HFFc6 (cell line): ENCODE data around the gene ANO8. TPM values are rescaled to one million over a fixed set of nuclear protein-coding genes. Genes with fewer than 3 reads are reported as not detected.
"Not testable (repeated sequence)": the region's sequence is repeated elsewhere in the genome, so short reads cannot be mapped to it uniquely, and the experiment has no call there.

ENCODE experiments used
- DNase-seq: peaks from one replicate; pipeline ENCODE4 v3.0.0-alpha.2; 2018
- H3K27ac Mint-ChIP-seq: 2 replicates; pipeline ENCODE4 v1.8.0; 2020; ENCODE audit warnings: mild to moderate bottlenecking, mixed read lengths
- H3K27me3 Mint-ChIP-seq: 2 replicates; pipeline ENCODE4 v1.8.0; 2021; ENCODE audit warnings: mild to moderate bottlenecking, moderate library complexity, mixed read lengths; ENCODE audit not compliant: insufficient read depth
- H3K36me3 Mint-ChIP-seq: 2 replicates; pipeline ENCODE4 v1.8.0; 2021; ENCODE audit warnings: low read depth, mixed read lengths
- H3K4me1 Mint-ChIP-seq: 2 replicates; pipeline ENCODE4 v1.8.0; 2020; ENCODE audit warnings: low read depth, mixed read lengths
- H3K4me3 Mint-ChIP-seq: 2 replicates; pipeline ENCODE4 v1.8.0; 2020; ENCODE audit warnings: mild to moderate bottlenecking, moderate library complexity, mixed read lengths
- H3K9me3 Mint-ChIP-seq: 2 replicates; pipeline ENCODE4 v1.8.0; 2020; ENCODE audit warnings: mild to moderate bottlenecking, mixed read lengths
- total RNA-seq, 6 experiments: library from RNA; stranded (reverse); fragmentation: NEBNext Ultra II Directional; extraction: Animal tissue kit (Norgen Biotek cat#: 25700); gene quantifications; 2 replicates in 1 of 6; 3 replicates in 5 of 6; pipeline ENCODE4 v1.2.3, GENCODE V29; 2021
- TF ChIP-seq, protein P1 (sequence below): fragments of 200-600 bp; sonication (generic); IDR thresholded peaks from 2 replicates; pipeline ENCODE4 v1.5.0; 2021; ENCODE audit warnings: antibody characterized with exemption, mild to moderate bottlenecking

ANO8 gene
- total RNA-seq, 6 experiments from 2014 or later, result 4.4 to 6.0 (median 5.0) TPM

DNA sequence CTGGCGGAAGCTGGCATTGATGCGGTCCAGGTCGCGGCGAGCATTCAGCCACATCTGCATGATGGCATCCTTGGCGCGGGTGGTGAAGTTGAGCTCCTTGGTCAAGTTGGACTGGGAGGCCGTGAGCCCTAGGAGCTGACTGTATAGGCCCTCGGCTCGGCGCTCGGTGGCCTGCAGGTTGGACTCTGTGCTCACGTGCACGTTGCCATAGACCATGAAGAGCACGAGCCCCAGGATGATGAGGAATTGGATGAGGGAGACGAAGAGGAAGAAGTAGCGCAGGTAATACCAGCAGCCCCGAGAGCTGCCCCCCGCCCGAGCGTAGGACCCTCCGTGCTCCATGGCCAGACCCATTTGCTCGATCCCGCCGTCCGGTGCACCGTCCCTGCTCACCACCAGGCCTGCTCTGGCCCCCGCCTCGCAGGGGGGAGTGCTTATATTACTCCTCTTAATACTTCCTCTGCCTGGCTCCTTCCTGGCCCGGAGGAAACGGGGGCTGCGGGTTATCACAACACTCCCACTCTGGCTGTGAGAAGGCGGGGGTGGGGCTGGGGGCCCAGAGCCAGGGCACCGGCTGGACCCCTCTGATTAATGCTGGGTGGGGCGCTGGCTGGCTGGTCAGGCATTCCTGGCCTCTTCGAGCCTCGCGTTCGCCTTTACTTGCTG is 42.4 kb upstream of the ANO8 start, which contains the start of gene PLVAP:
PLVAP (minus strand) TSS at position 408 of the 666 bp plus-strand sequence; CDS start at position 354, 54 bp downstream.
- Mint-ChIP-seq H3K27ac (no peak within 1 kb of the TSS), H3K27me3 (peaks cover 16% of the 10 kb centered on the region), H3K9me3 (no peaks in the 10 kb centered on the region), H3K36me3 (peaks cover 7% of the 10 kb centered on the region; the same call in 1 of the 2 replicates), H3K4me1 (no peaks in the 10 kb centered on the region), H3K4me3 (no peak within 1 kb of the TSS)
- no peak for DNase-seq
- TF ChIP-seq, protein P1, sequence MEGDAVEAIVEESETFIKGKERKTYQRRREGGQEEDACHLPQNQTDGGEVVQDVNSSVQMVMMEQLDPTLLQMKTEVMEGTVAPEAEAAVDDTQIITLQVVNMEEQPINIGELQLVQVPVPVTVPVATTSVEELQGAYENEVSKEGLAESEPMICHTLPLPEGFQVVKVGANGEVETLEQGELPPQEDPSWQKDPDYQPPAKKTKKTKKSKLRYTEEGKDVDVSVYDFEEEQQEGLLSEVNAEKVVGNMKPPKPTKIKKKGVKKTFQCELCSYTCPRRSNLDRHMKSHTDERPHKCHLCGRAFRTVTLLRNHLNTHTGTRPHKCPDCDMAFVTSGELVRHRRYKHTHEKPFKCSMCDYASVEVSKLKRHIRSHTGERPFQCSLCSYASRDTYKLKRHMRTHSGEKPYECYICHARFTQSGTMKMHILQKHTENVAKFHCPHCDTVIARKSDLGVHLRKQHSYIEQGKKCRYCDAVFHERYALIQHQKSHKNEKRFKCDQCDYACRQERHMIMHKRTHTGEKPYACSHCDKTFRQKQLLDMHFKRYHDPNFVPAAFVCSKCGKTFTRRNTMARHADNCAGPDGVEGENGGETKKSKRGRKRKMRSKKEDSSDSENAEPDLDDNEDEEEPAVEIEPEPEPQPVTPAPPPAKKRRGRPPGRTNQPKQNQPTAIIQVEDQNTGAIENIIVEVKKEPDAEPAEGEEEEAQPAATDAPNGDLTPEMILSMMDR, result no peak

DNA sequence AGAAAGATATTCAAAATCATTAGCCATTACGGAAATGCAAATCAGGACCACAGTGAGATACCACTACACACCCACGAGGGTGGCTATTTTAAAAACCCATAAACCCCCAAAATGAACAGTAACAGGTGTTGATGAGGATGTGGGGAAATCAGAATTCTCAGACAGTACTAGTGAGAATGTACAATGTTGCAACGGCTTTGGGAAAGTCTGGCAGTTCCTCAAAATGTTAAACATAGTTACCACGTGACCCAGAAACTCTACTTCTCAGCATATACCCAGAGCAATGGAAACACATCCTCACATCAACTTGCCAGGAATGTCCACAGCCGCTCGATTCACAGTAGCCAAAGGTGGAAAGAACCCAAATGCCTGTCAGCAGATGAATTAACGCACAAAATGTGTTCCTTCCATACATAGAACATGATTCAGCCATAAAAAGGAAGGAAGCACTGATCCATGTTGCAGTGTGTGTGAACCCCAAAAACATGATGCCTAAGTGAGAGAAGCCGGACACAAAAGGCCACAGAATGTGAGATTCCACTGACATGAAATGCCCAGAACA is 35.5 kb upstream of the ANO8 start:
- Mint-ChIP-seq H3K27ac (no peak overlapping the region), H3K36me3 (no peaks in the 10 kb centered on the region), H3K27me3 (peaks cover 14% of the 10 kb centered on the region), H3K4me3 (no peak overlapping the region), H3K4me1 (peaks cover 7% of the 10 kb centered on the region; the same call in 1 of the 2 replicates), H3K9me3 (no peaks in the 10 kb centered on the region)
- DNase-seq, result no peak
- TF ChIP-seq, protein P1, result no peak

DNA sequence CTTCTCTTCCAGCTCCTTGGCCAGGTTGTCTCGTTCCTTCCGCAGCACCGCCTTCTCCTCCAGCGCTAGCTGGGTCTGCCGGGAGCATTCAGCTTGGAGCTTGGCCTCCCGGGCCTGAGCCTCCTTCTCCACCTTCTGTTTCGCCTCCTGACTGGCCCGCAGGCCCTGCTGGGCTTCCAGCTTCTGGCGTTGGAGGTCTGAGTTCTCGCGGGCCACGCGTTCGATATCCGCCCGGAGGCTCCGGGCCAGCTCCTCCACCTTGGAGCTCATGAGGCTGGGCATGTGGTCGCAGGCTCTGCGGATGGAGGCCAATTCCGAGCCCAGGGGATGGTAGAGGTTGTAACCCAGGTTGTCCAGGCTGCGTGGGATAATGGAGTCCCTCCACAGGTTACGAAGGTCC is 30.7 kb upstream of the ANO8 start:
- no peak overlapping the region for H3K4me3 Mint-ChIP-seq
- H3K36me3 Mint-ChIP-seq, result no peaks in the 10 kb centered on the region
- peaks cover 5% of the 10 kb centered on the region; the same call in 1 of the 2 replicates for H3K4me1 Mint-ChIP-seq
- peaks cover 25% of the 10 kb centered on the region for H3K27me3 Mint-ChIP-seq
- no peak for DNase-seq
- TF ChIP-seq, protein P1, result no peak
- H3K27ac Mint-ChIP-seq, result no peak overlapping the region
- no peaks in the 10 kb centered on the region for H3K9me3 Mint-ChIP-seq

DNA sequence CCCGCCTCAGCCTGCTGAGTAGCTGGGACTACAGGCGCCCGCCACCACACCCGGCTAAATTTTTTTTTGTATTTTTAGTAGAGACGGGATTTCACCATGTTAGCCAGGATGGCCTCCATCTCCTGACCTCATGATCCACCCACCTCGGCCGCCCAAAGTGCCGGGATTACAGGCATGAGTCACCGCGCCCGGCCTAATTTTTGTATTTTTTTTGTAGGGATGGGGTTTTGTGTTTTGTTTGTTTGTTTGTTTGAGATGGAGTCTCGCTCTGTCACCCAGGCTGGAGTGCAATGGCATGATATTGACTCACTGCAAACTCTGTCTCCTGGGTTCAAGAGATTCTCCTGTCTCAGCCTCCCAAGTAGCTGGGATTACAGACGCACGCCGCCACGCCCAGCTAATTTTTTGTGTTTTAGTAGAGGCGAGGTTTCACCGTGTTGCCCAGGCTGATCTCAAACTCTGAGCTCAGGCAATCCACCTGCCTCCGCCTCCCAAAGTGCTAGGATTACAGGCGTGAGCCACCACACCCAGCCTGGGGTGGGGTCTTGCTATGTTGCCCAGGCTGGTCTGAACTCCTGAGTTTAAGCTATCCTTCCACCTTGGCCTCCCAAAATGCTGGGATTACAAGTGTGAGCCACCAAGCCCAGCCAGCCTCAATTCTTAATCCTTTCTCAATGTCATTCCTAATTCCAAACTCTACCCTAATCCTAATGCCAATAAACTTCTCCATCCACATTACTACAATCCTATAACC is 29.4 kb upstream of the ANO8 start:
- not testable (repeated sequence) for H3K9me3 Mint-ChIP-seq, H3K27ac Mint-ChIP-seq, H3K4me3 Mint-ChIP-seq, H3K36me3 Mint-ChIP-seq, DNase-seq, H3K4me1 Mint-ChIP-seq
- H3K27me3 Mint-ChIP-seq, result peaks cover 26% of the 10 kb centered on the region

DNA sequence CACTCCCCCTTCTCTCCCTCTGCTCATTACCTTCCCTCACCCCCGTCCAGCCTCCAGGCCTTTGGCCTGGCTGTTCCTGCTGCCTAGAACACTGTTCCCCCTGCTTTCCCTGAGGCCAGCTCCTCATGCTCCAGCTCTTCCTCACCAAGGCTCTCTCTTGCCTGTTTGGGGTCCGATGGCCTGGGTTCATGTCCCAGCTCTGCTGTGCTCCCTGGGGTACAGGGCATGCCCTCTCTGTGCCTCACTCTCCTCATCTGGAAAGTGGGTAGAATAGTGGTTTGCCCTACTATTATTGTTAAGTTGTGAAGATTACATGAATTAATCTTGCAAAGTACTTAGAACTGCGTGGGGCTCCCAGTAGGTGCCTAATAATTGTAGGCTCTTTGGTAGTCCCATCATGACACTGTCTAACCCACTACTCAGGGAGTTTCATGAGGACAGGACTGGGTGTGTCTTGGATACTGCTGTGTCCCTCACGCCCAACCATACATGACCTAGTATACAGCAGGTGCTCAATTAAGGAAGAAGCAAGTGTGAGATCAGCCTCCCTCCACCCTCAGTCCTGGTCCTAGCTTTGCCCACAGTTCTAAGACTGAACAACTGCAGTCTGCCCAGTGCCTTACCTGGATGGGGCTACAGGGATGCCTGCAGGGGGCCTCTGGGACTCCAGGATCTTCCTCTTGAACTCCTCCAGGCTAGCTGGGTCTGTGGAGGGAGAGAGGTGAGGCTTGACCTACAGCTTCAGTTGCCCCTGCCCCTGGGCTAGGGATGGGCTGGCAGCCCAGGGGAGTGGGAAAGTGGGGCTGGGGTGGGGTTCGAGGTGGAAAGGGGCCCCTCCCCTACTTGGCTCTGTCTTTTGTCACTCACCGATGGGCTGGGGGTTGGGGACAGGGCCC is 25.5 kb upstream of the ANO8 start:
- no peaks in the 10 kb centered on the region for H3K9me3 Mint-ChIP-seq
- H3K27me3 Mint-ChIP-seq, result peaks cover 14% of the 10 kb centered on the region
- H3K27ac Mint-ChIP-seq, result no peak overlapping the region
- TF ChIP-seq, protein P1, result no peak
- no peaks in the 10 kb centered on the region for H3K36me3 Mint-ChIP-seq
- DNase-seq, result no peak
- H3K4me3 Mint-ChIP-seq, result no peak overlapping the region
- no peaks in the 10 kb centered on the region for H3K4me1 Mint-ChIP-seq
